IMR-90 (cell line): ENCODE measurements around the gene LHX1.

Source experiments
- POLR2A ChIP-seq: IDR thresholded peaks from 2 replicates; pipeline ENCODE4 v1.6.1; 2012; ENCODE audit warnings: mild to moderate bottlenecking, low read depth, low read length
- TF ChIP-seq, protein P1 (sequence below): conservative IDR thresholded peaks from 2 replicates; pipeline ENCODE4 v1.5.1; 2012; ENCODE audit warnings: mild to moderate bottlenecking, low read depth, low read length, improper control_type of control experiment

DNA sequence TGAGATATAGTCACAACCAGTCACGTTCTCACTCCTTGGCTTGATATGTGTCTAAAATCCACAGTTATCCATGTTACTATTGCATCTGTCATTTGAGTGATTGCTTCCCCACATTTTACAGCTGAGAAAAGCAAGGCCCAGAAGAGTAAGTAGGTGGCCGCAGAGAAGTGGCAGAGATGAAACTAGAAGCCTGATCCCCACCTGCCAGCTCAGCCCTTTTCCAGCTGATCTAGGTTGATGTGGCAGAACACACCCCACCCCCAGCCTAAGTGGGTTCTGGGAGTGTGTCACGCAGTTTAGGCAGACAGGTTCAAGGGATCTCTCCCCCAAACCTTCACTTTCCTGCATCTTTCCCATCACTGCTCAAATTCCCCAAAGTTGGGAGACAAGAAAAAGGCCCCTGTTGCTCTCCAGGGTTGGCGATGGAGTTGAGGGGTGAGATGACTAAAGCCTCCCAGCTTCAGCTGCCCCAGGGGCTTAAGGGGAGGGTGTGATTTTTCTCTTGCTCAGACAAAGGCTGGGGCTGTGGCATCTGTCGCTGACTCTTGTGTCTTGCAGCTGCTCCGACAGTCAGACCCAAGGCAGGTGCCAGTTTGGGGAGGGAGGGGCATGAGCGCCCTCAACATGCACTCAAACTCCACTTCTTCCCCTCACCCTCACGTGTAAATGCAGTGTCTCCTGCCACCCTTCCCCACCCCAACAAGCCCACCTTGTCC lies 48.9 kb upstream of the LHX1 start:
- TF ChIP-seq POLR2A: no peak
- TF ChIP-seq, protein P1, sequence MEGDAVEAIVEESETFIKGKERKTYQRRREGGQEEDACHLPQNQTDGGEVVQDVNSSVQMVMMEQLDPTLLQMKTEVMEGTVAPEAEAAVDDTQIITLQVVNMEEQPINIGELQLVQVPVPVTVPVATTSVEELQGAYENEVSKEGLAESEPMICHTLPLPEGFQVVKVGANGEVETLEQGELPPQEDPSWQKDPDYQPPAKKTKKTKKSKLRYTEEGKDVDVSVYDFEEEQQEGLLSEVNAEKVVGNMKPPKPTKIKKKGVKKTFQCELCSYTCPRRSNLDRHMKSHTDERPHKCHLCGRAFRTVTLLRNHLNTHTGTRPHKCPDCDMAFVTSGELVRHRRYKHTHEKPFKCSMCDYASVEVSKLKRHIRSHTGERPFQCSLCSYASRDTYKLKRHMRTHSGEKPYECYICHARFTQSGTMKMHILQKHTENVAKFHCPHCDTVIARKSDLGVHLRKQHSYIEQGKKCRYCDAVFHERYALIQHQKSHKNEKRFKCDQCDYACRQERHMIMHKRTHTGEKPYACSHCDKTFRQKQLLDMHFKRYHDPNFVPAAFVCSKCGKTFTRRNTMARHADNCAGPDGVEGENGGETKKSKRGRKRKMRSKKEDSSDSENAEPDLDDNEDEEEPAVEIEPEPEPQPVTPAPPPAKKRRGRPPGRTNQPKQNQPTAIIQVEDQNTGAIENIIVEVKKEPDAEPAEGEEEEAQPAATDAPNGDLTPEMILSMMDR: no peak
